ENCODE results near the gene POLR2L.

The POLR2L gene

GRCh38 chr11:794013-794765, 48.1 kb downstream of the POLR2L start:
- H3K79me1 ChIP-seq (ENCODE audit: low read depth, low read length), result peaks cover 24% of the 10 kb centered on the region
- no peaks in the 10 kb centered on the region for H3K9me3 ChIP-seq (replicated peaks in 1 of 2; ENCODE audit: control insufficient read depth in 2 of 2, insufficient read depth in 1 of 2, low read depth in 1 of 2, low read length in 2 of 2)
- no peak overlapping the region for H3K4me2 ChIP-seq (ENCODE audit: insufficient read depth, low read length, poor library complexity, severe bottlenecking)
- H2BK5ac ChIP-seq (ENCODE audit: low read length), result peak overlapping the region; percentile 82
- peaks cover 19 to 43% of the 10 kb centered on the region in 2 donors for H3K36me3 ChIP-seq (replicated peaks in 1 of 2; ENCODE audit: control insufficient read depth in 2 of 2, insufficient read depth in 2 of 2, low read length in 2 of 2)
- H3K23ac ChIP-seq (ENCODE audit: low read depth, low read length, poor library complexity), result peak overlapping the region; percentile 95
- H2BK120ac ChIP-seq (ENCODE audit: low read depth, low read length), result no peak overlapping the region
- no peak overlapping the region for H3K27ac ChIP-seq (replicated peaks; ENCODE audit: low read length)
- no peak overlapping the region for H4K8ac ChIP-seq (ENCODE audit: low read depth, low read length)
- peak overlapping the region in 1 of 2 donors; percentile 26 for H3K4me3 ChIP-seq (ENCODE audit: low read length in 2 of 2)
- no peak overlapping the region for H3K18ac ChIP-seq (ENCODE audit: low read length)
- no peak overlapping the region for H2AFZ ChIP-seq (ENCODE audit: low read length)
- no peak overlapping the region for H3K14ac ChIP-seq (ENCODE audit: low read length)
- no peak for DNase-seq (ENCODE audit: low spot score)
- H2BK15ac ChIP-seq (ENCODE audit: low read length), result no peak overlapping the region
- peak overlapping the region; percentile 70 for H3K9ac ChIP-seq (ENCODE audit: low read depth, low read length, poor library complexity)
- H2BK12ac ChIP-seq (ENCODE audit: low read length), result no peak overlapping the region
- no CpG with 5 or more reads among the region's 31 CpGs for WGBS, 2 donors (ENCODE audit: extremely low coverage in 2 of 2, insufficient read length in 2 of 2, insufficient replicate concordance in 1 of 2)
- H3K4me1 ChIP-seq (ENCODE audit: control insufficient read depth in 2 of 2, insufficient read depth in 1 of 2, low read depth in 1 of 2, low read length in 2 of 2), result peaks cover 18 to 21% of the 10 kb centered on the region in 2 donors
- H2AK5ac ChIP-seq (ENCODE audit: low read depth, low read length), result peak overlapping the region; percentile 56
- no peak overlapping the region for H4K91ac ChIP-seq (ENCODE audit: low read depth, low read length, poor library complexity)
- H3K4ac ChIP-seq (ENCODE audit: low read length), result no peak overlapping the region
- H3K27me3 ChIP-seq (ENCODE audit: control insufficient read depth in 3 of 3, insufficient read depth in 3 of 3, low read depth in 1 of 3, low read length in 3 of 3), result no peaks in the 10 kb centered on the region

GRCh38 chr11:793556-793955, 48.8 kb downstream of the POLR2L start:
- Histone ChIP-seq H2BK12ac (ENCODE audit: low read length) (no peak overlapping the region), H4K91ac (ENCODE audit: low read depth, low read length, poor library complexity) (no peak overlapping the region), H3K27me3 (ENCODE audit: control insufficient read depth in 3 of 3, insufficient read depth in 3 of 3, low read depth in 1 of 3, low read length in 3 of 3) (no peaks in the 10 kb centered on the region), H3K23ac (ENCODE audit: low read depth, low read length, poor library complexity) (no peak overlapping the region), H3K18ac (ENCODE audit: low read length) (no peak overlapping the region), H2AK5ac (ENCODE audit: low read depth, low read length) (no peak overlapping the region), H2AFZ (ENCODE audit: low read length) (no peak overlapping the region), H2BK5ac (ENCODE audit: low read length) (no peak overlapping the region), H3K27ac (replicated peaks; ENCODE audit: low read length) (no peak overlapping the region), H3K36me3 (replicated peaks in 1 of 2; ENCODE audit: control insufficient read depth in 2 of 2, insufficient read depth in 2 of 2, low read length in 2 of 2) (peaks cover 19 to 40% of the 10 kb centered on the region in 2 donors), H4K8ac (ENCODE audit: low read depth, low read length) (no peak overlapping the region), H3K4me1 (ENCODE audit: control insufficient read depth in 2 of 2, insufficient read depth in 1 of 2, low read depth in 1 of 2, low read length in 2 of 2) (peaks cover 18 to 27% of the 10 kb centered on the region in 2 donors), H2BK120ac (ENCODE audit: low read depth, low read length) (no peak overlapping the region), H3K9ac (ENCODE audit: low read depth, low read length, poor library complexity) (peak overlapping the region; percentile 12), H3K9me3 (replicated peaks in 1 of 2; ENCODE audit: control insufficient read depth in 2 of 2, insufficient read depth in 1 of 2, low read depth in 1 of 2, low read length in 2 of 2) (no peaks in the 10 kb centered on the region), H3K4me2 (ENCODE audit: insufficient read depth, low read length, poor library complexity, severe bottlenecking) (no peak overlapping the region), H2BK15ac (ENCODE audit: low read length) (no peak overlapping the region), H3K79me1 (ENCODE audit: low read depth, low read length) (peaks cover 24% of the 10 kb centered on the region), H3K4ac (ENCODE audit: low read length) (no peak overlapping the region), H3K4me3 (ENCODE audit: low read length in 2 of 2) (no peak overlapping the region), H3K14ac (ENCODE audit: low read length) (no peak overlapping the region)
- WGBS, 2 donors (ENCODE audit: extremely low coverage in 2 of 2, insufficient read length in 2 of 2, insufficient replicate concordance in 1 of 2), result no CpG with 5 or more reads among the region's 7 CpGs
- no peak for DNase-seq (ENCODE audit: low spot score)

- Histone ChIP-seq H2BK5ac (ENCODE audit: low read length) (no peak overlapping the region), H2BK12ac (ENCODE audit: low read length) (no peak overlapping the region), H3K4ac (ENCODE audit: low read length) (no peak overlapping the region), H2AFZ (ENCODE audit: low read length) (no peak overlapping the region), H3K27me3 (ENCODE audit: control insufficient read depth in 3 of 3, insufficient read depth in 3 of 3, low read depth in 1 of 3, low read length in 3 of 3) (no peaks in the 10 kb centered on the region), H3K4me2 (ENCODE audit: insufficient read depth, low read length, poor library complexity, severe bottlenecking) (no peak overlapping the region), H3K14ac (ENCODE audit: low read length) (no peak overlapping the region), H3K9ac (ENCODE audit: low read depth, low read length, poor library complexity) (peak overlapping the region; percentile 21), H4K91ac (ENCODE audit: low read depth, low read length, poor library complexity) (no peak overlapping the region), H3K4me3 (ENCODE audit: low read length in 2 of 2) (no peak overlapping the region), H3K27ac (replicated peaks; ENCODE audit: low read length) (no peak overlapping the region), H3K79me1 (ENCODE audit: low read depth, low read length) (peaks cover 21% of the 10 kb centered on the region), H2AK5ac (ENCODE audit: low read depth, low read length) (no peak overlapping the region), H2BK15ac (ENCODE audit: low read length) (no peak overlapping the region), H3K9me3 (replicated peaks in 1 of 2; ENCODE audit: control insufficient read depth in 2 of 2, insufficient read depth in 1 of 2, low read depth in 1 of 2, low read length in 2 of 2) (no peaks in the 10 kb centered on the region), H3K36me3 (replicated peaks in 1 of 2; ENCODE audit: control insufficient read depth in 2 of 2, insufficient read depth in 2 of 2, low read length in 2 of 2) (peaks cover 19 to 40% of the 10 kb centered on the region in 2 donors), H3K23ac (ENCODE audit: low read depth, low read length, poor library complexity) (peak overlapping the region; percentile 89), H2BK120ac (ENCODE audit: low read depth, low read length) (no peak overlapping the region), H4K8ac (ENCODE audit: low read depth, low read length) (no peak overlapping the region), H3K18ac (ENCODE audit: low read length) (no peak overlapping the region), H3K4me1 (ENCODE audit: control insufficient read depth in 2 of 2, insufficient read depth in 1 of 2, low read depth in 1 of 2, low read length in 2 of 2) (peaks cover 18 to 27% of the 10 kb centered on the region in 2 donors)
- no peak for DNase-seq (ENCODE audit: low spot score)
- no CpG with 5 or more reads among the region's 13 CpGs for WGBS, 2 donors (ENCODE audit: extremely low coverage in 2 of 2, insufficient read length in 2 of 2, insufficient replicate concordance in 1 of 2)
Measured at GRCh38 chr11:792873-793272, 49.5 kb downstream of the POLR2L start.

- Histone ChIP-seq H3K14ac (ENCODE audit: low read length) (no peak overlapping the region), H2AFZ (ENCODE audit: low read length) (no peak overlapping the region), H3K27me3 (ENCODE audit: control insufficient read depth in 3 of 3, insufficient read depth in 3 of 3, low read depth in 1 of 3, low read length in 3 of 3) (no peaks in the 10 kb centered on the region), H2AK5ac (ENCODE audit: low read depth, low read length) (no peak overlapping the region), H3K27ac (replicated peaks; ENCODE audit: low read length) (no peak overlapping the region), H4K8ac (ENCODE audit: low read depth, low read length) (no peak overlapping the region), H2BK5ac (ENCODE audit: low read length) (no peak overlapping the region), H2BK120ac (ENCODE audit: low read depth, low read length) (no peak overlapping the region), H3K9ac (ENCODE audit: low read depth, low read length, poor library complexity) (no peak overlapping the region), H3K4me1 (ENCODE audit: control insufficient read depth in 2 of 2, insufficient read depth in 1 of 2, low read depth in 1 of 2, low read length in 2 of 2) (peaks cover 18 to 27% of the 10 kb centered on the region in 2 donors), H3K18ac (ENCODE audit: low read length) (no peak overlapping the region), H3K4me2 (ENCODE audit: insufficient read depth, low read length, poor library complexity, severe bottlenecking) (no peak overlapping the region), H2BK12ac (ENCODE audit: low read length) (no peak overlapping the region), H3K4ac (ENCODE audit: low read length) (no peak overlapping the region), H3K79me1 (ENCODE audit: low read depth, low read length) (peaks cover 21% of the 10 kb centered on the region), H3K23ac (ENCODE audit: low read depth, low read length, poor library complexity) (no peak overlapping the region), H3K9me3 (replicated peaks in 1 of 2; ENCODE audit: control insufficient read depth in 2 of 2, insufficient read depth in 1 of 2, low read depth in 1 of 2, low read length in 2 of 2) (no peaks in the 10 kb centered on the region), H3K4me3 (ENCODE audit: low read length in 2 of 2) (no peak overlapping the region), H2BK15ac (ENCODE audit: low read length) (no peak overlapping the region), H4K91ac (ENCODE audit: low read depth, low read length, poor library complexity) (no peak overlapping the region), H3K36me3 (replicated peaks in 1 of 2; ENCODE audit: control insufficient read depth in 2 of 2, insufficient read depth in 2 of 2, low read length in 2 of 2) (peaks cover 19 to 40% of the 10 kb centered on the region in 2 donors)
- no CpG with 5 or more reads among the region's 15 CpGs for WGBS, 2 donors (ENCODE audit: extremely low coverage in 2 of 2, insufficient read length in 2 of 2, insufficient replicate concordance in 1 of 2)
- no peak for DNase-seq (ENCODE audit: low spot score)
Measured at GRCh38 chr11:792535-792821, 49.9 kb downstream of the POLR2L start.
